SK-N-MC (cell line): ENCODE measurements around the gene C19orf73.
A peak's percentile ranks its signal among the peaks of the same experiment; 100 is the strongest.

Experiments
- DNase-seq: peaks from one replicate; pipeline ENCODE4 v3.0.0-alpha.2; 2011; ENCODE audit warnings: low read depth, low spot score
- H3K27ac ChIP-seq: fragments of 200-600 bp; sonication (generic); 2 replicates; pipeline ENCODE4 v1.5.1; 2016; ENCODE audit warnings: mixed run types
- H3K36me3 ChIP-seq: fragments of 200-600 bp; sonication (generic); 2 replicates; pipeline ENCODE4 v1.6.1; 2017; ENCODE audit warnings: antibody characterized with exemption, low read length, mixed read lengths; ENCODE audit not compliant: insufficient read depth
- H3K4me3 ChIP-seq: fragments of 200-600 bp; sonication (generic); 2 replicates; pipeline ENCODE4 v1.5.1; 2016
- H3K9ac ChIP-seq: fragments of 200-600 bp; sonication (generic); 2 replicates; pipeline ENCODE4 v1.8.0; 2017; ENCODE audit warnings: mixed run types, mixed read lengths; ENCODE audit not compliant: insufficient read length
- H3K9me3 ChIP-seq: fragments of 200-600 bp; sonication (generic); 2 replicates; pipeline ENCODE4 v1.6.1; 2017; ENCODE audit warnings: low read depth, mild to moderate bottlenecking, antibody characterized with exemption, low read length, moderate library complexity, mixed read lengths
- EZH2 ChIP-seq: fragments of 200-600 bp; sonication (generic); IDR thresholded peaks from one replicate; pipeline ENCODE4 v1.6.1; 2017; ENCODE audit warnings: antibody characterized with exemption
- FOXP2 ChIP-seq: optimal IDR thresholded peaks from 2 replicates; pipeline ENCODE3; 2011; ENCODE audit warnings: mild to moderate bottlenecking, moderate library complexity; ENCODE audit not compliant: insufficient read depth; ENCODE audit errors: extremely low read length, control extremely low read depth
- POLR2AphosphoS5 ChIP-seq: IDR thresholded peaks from 2 replicates; pipeline ENCODE4 v1.6.1; 2012; ENCODE audit warnings: mild to moderate bottlenecking, low read depth, low read length, borderline replicate concordance

C19orf73 gene

GRCh38 chr19:49142866-49143335 is 24.0 kb upstream of the C19orf73 start:
- Histone ChIP-seq H3K27ac (no peak overlapping the region), H3K9me3 (no peaks in the 10 kb centered on the region), H3K4me3 (no peak overlapping the region), H3K9ac (no peak overlapping the region), H3K36me3 (peaks cover 25% of the 10 kb centered on the region)
- TF ChIP-seq EZH2: no peak
- no peak for TF ChIP-seq FOXP2
- no peak for TF ChIP-seq POLR2AphosphoS5
- no peak for DNase-seq

GRCh38 chr19:49141352-49141751 is 22.4 kb upstream of the C19orf73 start:
- Histone ChIP-seq H3K27ac (no peak overlapping the region), H3K9ac (no peak overlapping the region), H3K4me3 (no peak overlapping the region), H3K9me3 (no peaks in the 10 kb centered on the region), H3K36me3 (peaks cover 33% of the 10 kb centered on the region)
- no peak for TF ChIP-seq POLR2AphosphoS5
- no peak for TF ChIP-seq FOXP2
- TF ChIP-seq EZH2: no peak
- no peak for DNase-seq

- H3K9me3 ChIP-seq: no peaks in the 10 kb centered on the region
- H3K27ac ChIP-seq: no peak overlapping the region
- no peak overlapping the region for H3K9ac ChIP-seq
- H3K36me3 ChIP-seq: peaks cover 37% of the 10 kb centered on the region
- H3K4me3 ChIP-seq: no peak overlapping the region
- no peak for DNase-seq
- TF ChIP-seq EZH2 (no peak), POLR2AphosphoS5 (no peak), FOXP2 (no peak)
These were observed 22.0 kb upstream of the C19orf73 start for GRCh38 chr19:49140951-49141350.

- Histone ChIP-seq H3K9me3 (no peaks in the 10 kb centered on the region), H3K27ac (no peak overlapping the region), H3K36me3 (peaks cover 59% of the 10 kb centered on the region), H3K4me3 (no peak overlapping the region), H3K9ac (no peak overlapping the region)
- no peak for DNase-seq
- no peak for TF ChIP-seq POLR2AphosphoS5
- no peak for TF ChIP-seq EZH2
- TF ChIP-seq FOXP2: no peak
These were observed 17.8 kb upstream of the C19orf73 start for GRCh38 chr19:49136771-49137171.

GRCh38 chr19:49135686-49136085 is 16.7 kb upstream of the C19orf73 start:
- peaks cover 62% of the 10 kb centered on the region for H3K36me3 ChIP-seq

GRCh38 chr19:49133621-49134454 is 14.9 kb upstream of the C19orf73 start:
- no peak overlapping the region for H3K27ac ChIP-seq
- DNase-seq: no peak
- H3K4me3 ChIP-seq: no peak overlapping the region
- H3K36me3 ChIP-seq: peaks cover 67% of the 10 kb centered on the region
- no peak for TF ChIP-seq POLR2AphosphoS5
- no peak for TF ChIP-seq EZH2
- TF ChIP-seq FOXP2: no peak
- H3K9me3 ChIP-seq: no peaks in the 10 kb centered on the region
- no peak overlapping the region for H3K9ac ChIP-seq

More at GRCh38 chr19:49135686-49136085, 16.7 kb upstream of the C19orf73 start:
- Histone ChIP-seq H3K9ac (no peak overlapping the region), H3K9me3 (no peaks in the 10 kb centered on the region), H3K27ac (peak overlapping the region; percentile 68; the same call in 1 of the 2 replicates), H3K4me3 (no peak overlapping the region)
- TF ChIP-seq FOXP2: no peak
- TF ChIP-seq EZH2: no peak
- no peak for TF ChIP-seq POLR2AphosphoS5
- DNase-seq: no peak

GRCh38 chr19:49132974-49133609 is 14.1 kb upstream of the C19orf73 start:
- TF ChIP-seq POLR2AphosphoS5 (no peak), EZH2 (no peak), FOXP2 (no peak)
- H3K27ac ChIP-seq: no peak overlapping the region
- no peak overlapping the region for H3K9ac ChIP-seq
- no peaks in the 10 kb centered on the region for H3K9me3 ChIP-seq
- no peak for DNase-seq
- no peak overlapping the region for H3K4me3 ChIP-seq
- H3K36me3 ChIP-seq: peaks cover 67% of the 10 kb centered on the region

- no peak for DNase-seq
- Histone ChIP-seq H3K9ac (no peak overlapping the region), H3K4me3 (no peak overlapping the region), H3K9me3 (no peaks in the 10 kb centered on the region), H3K27ac (no peak overlapping the region), H3K36me3 (peaks cover 49% of the 10 kb centered on the region)
- TF ChIP-seq FOXP2: no peak
- no peak for TF ChIP-seq EZH2
- no peak for TF ChIP-seq POLR2AphosphoS5
These were observed 11.4 kb upstream of the C19orf73 start for GRCh38 chr19:49130325-49130724.

- H3K9ac ChIP-seq: peak overlapping the region; percentile 72
- DNase-seq: no peak
- H3K27ac ChIP-seq: peak overlapping the region; percentile 89
- peak overlapping the region; percentile 92 for H3K4me3 ChIP-seq
- H3K36me3 ChIP-seq: peaks cover 38% of the 10 kb centered on the region
- no peaks in the 10 kb centered on the region for H3K9me3 ChIP-seq
- TF ChIP-seq FOXP2 (no peak), POLR2AphosphoS5 (peak; percentile 51; the same call in 1 of the 2 replicates)
These were observed 10.3 kb upstream of the C19orf73 start for GRCh38 chr19:49129238-49129583.
